ENCODE results near the gene GPT2. TPM values are rescaled to one million over a fixed set of nuclear protein-coding genes. Genes with fewer than 3 reads are reported as not detected.
"Not testable (repeated sequence)": the region's sequence is repeated elsewhere in the genome, so short reads cannot be mapped to it uniquely, and the experiment has no call there.

The GPT2 gene
- total RNA-seq, 2 experiments from 2014 or later, result 0.47 TPM; not detected in 1

- no peak overlapping the region for H3K27ac ChIP-seq (ENCODE audit: low read depth in 1 of 2, low read length in 2 of 2)
- H3K9me3 ChIP-seq (ENCODE audit: control insufficient read depth in 1 of 2, insufficient read depth in 1 of 2, low read length in 2 of 2), result no peaks in the 10 kb centered on the region
- H3K36me3 Mint-ChIP-seq (ENCODE audit: low read depth), result no peaks in the 10 kb centered on the region
- no peaks in the 10 kb centered on the region for H3K36me3 ChIP-seq (ENCODE audit: insufficient read depth, low read length)
- no peaks in the 10 kb centered on the region for H3K4me1 Mint-ChIP-seq (ENCODE audit: low read depth)
- ChIA-PET CTCF (no interaction called here), POLR2A (no interaction called here)
- H3K4me1 ChIP-seq (ENCODE audit: insufficient read depth, low read length), result no peaks in the 10 kb centered on the region
- H3K9me3 Mint-ChIP-seq, result no peaks in the 10 kb centered on the region
- H3K27me3 ChIP-seq (ENCODE audit: control insufficient read depth in 1 of 2, insufficient read depth in 2 of 2, low read length in 2 of 2), result no peaks in the 10 kb centered on the region
- intact Hi-C loops (cut with DNase I, micrococcal nuclease), result no loop called here
- no peak for TF ChIP-seq CTCF (IDR thresholded peaks at IDR 0.05)
- ATAC-seq (ENCODE audit: poor library complexity) (no peak), DNase-seq (no peak)
- no peak overlapping the region for H3K4me3 ChIP-seq (ENCODE audit: low read length)
- H3K27ac Mint-ChIP-seq, result no peak overlapping the region
- H3K27me3 Mint-ChIP-seq, result no peaks in the 10 kb centered on the region
- no peak overlapping the region for H3K4me3 Mint-ChIP-seq
Observed at GRCh38 chr16:46937536-46937935, 53.4 kb downstream of the GPT2 start.

- H3K27ac Mint-ChIP-seq; H3K27me3 ChIP-seq (ENCODE audit: control insufficient read depth in 1 of 2, insufficient read depth in 2 of 2, low read length in 2 of 2); POLR2A ChIA-PET; ATAC-seq (ENCODE audit: poor library complexity); DNase-seq; H3K27me3 Mint-ChIP-seq; H3K36me3 Mint-ChIP-seq (ENCODE audit: low read depth); H3K36me3 ChIP-seq (ENCODE audit: insufficient read depth, low read length); H3K4me3 Mint-ChIP-seq; H3K27ac ChIP-seq (ENCODE audit: low read depth in 1 of 2, low read length in 2 of 2); H3K9me3 Mint-ChIP-seq; CTCF ChIA-PET; H3K9me3 ChIP-seq (ENCODE audit: control insufficient read depth in 1 of 2, insufficient read depth in 1 of 2, low read length in 2 of 2); H3K4me3 ChIP-seq (ENCODE audit: low read length): not testable (repeated sequence)
- peaks cover 15% of the 10 kb centered on the region for H3K4me1 ChIP-seq (ENCODE audit: insufficient read depth, low read length)
- intact Hi-C loops (cut with DNase I, micrococcal nuclease), result loop anchor here in 1 of 2 experiments (5.0 to 10.0 kb wide), 2 partner anchors 73 to 200 kb away; partner anchors contain the start of gene NETO2
- H3K4me1 Mint-ChIP-seq (ENCODE audit: low read depth), result peaks cover 12% of the 10 kb centered on the region
Observed at GRCh38 chr16:46944713-46945112, 60.6 kb downstream of the GPT2 start.

GRCh38 chr16:46947900-46948547, 63.9 kb downstream of the GPT2 start:
- Histone ChIP-seq H3K27ac (ENCODE audit: low read depth in 1 of 2, low read length in 2 of 2) (no peak overlapping the region), H3K4me1 (ENCODE audit: insufficient read depth, low read length) (peaks cover 12% of the 10 kb centered on the region), H3K36me3 (ENCODE audit: insufficient read depth, low read length) (no peaks in the 10 kb centered on the region), H3K9me3 (ENCODE audit: control insufficient read depth in 1 of 2, insufficient read depth in 1 of 2, low read length in 2 of 2) (no peaks in the 10 kb centered on the region), H3K27me3 (ENCODE audit: control insufficient read depth in 1 of 2, insufficient read depth in 2 of 2, low read length in 2 of 2) (no peaks in the 10 kb centered on the region), H3K4me3 (ENCODE audit: low read length) (no peak overlapping the region)
- Mint-ChIP-seq H3K9me3 (no peaks in the 10 kb centered on the region), H3K27ac (no peak overlapping the region), H3K4me1 (ENCODE audit: low read depth) (peaks cover 9% of the 10 kb centered on the region), H3K36me3 (ENCODE audit: low read depth) (no peaks in the 10 kb centered on the region), H3K27me3 (no peaks in the 10 kb centered on the region), H3K4me3 (no peak overlapping the region)
- ChIA-PET POLR2A (interaction anchor here (0.8 to 1.6 kb wide), 4 partner anchors 9 to 26 kb away, joined by 3 to 8 read pairs (median 4); partner anchors contain the start of gene DNAJA2), CTCF (interaction anchor here (0.7 to 1.5 kb wide), 6 partner anchors 14 to 1217 kb away, joined by 3 to 6 read pairs (median 4); partner anchors contain the start of genes DNAJA2 and NETO2)
- TF ChIP-seq CTCF (IDR thresholded peaks at IDR 0.05), result peak; percentile 67
- intact Hi-C loops (cut with DNase I, micrococcal nuclease), result loop anchor here (2.0 to 10.0 kb wide), 4 partner anchors 69 to 1217 kb away; partner anchors contain the start of gene NETO2 (in 1 of the 2)
- ATAC-seq (ENCODE audit: poor library complexity) (peak; percentile 76), DNase-seq (peak in 8 of 14 experiments; percentile 4 to 70 (median 31))
